Activated CD4-positive, alpha-beta T cell treated with anti-CD3 and anti-CD28 coated beads, Interleukin-2, amount 50 U/mL, for 1 hour (primary cell): Measurements from ENCODE around the gene CACNA1D.

Source experiments
- DNase-seq: peaks from one replicate; pipeline ENCODE4 v3.0.0-alpha.2; 2020

CACNA1D gene

GRCh38 chr3:53495520-53496391, 1.3 kb downstream of the CACNA1D start:
- no peak for DNase-seq

GRCh38 chr3:53496392-53496670, 1.9 kb downstream of the CACNA1D start:
- no peak for DNase-seq

GRCh38 chr3:53496984-53497383, 2.6 kb downstream of the CACNA1D start:
- DNase-seq: no peak

- DNase-seq: no peak
Observed at GRCh38 chr3:53498806-53499641, 4.6 kb downstream of the CACNA1D start.

GRCh38 chr3:53500165-53500777, 5.9 kb downstream of the CACNA1D start:
- no peak for DNase-seq

DNA sequence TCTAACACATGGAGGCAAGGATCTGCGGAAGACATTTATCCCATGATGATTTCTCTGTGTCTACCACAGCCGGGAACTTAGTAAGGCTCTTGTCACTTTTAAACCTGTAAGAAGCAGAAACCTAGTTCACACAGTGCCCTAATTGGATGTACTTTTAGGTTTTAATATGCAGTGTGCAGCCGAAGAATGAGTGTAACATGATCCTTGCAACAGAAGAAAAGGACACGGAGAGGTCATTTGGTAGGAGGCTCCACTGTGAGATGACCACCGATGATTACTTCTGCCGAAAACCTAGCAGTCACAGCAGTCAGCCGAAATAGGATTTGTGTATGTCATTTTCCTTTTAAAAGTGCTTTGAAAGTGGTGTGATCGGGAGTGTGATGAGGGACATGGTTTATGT, 6.8 kb downstream of the CACNA1D start:
- no peak for DNase-seq

- no peak for DNase-seq
Observed at GRCh38 chr3:53502737-53503136, 8.3 kb downstream of the CACNA1D start.

GRCh38 chr3:53503195-53503594, 8.8 kb downstream of the CACNA1D start:
- no peak for DNase-seq

- DNase-seq: no peak
Observed at GRCh38 chr3:53506110-53506762, 11.8 kb downstream of the CACNA1D start.

GRCh38 chr3:53506763-53507145, 12.3 kb downstream of the CACNA1D start:
- DNase-seq: no peak

DNA sequence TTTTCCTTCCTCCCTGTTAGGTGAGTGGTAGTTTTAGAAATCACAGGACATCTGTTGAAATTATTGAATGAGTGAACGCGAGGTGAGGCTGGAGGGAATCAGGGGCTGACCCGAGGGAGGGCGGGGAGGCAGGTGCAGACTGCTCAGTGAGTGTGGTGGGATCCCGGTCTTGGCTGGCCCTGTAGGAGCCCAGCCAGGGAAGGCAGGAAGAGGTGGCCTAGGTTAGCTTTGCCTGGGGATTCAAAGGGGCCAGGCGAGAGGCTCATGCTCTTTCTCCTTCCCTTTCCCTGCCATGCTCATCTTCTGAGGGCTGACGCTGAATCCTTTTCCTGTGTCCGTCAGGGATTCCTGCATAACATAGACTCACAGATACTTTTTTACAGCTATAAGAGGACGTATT, 15.1 kb downstream of the CACNA1D start:
- DNase-seq: no peak

- no peak for DNase-seq
Observed at GRCh38 chr3:53510508-53510907, 16.1 kb downstream of the CACNA1D start.

- no peak for DNase-seq
Observed at GRCh38 chr3:53511246-53511645, 16.8 kb downstream of the CACNA1D start.

DNA sequence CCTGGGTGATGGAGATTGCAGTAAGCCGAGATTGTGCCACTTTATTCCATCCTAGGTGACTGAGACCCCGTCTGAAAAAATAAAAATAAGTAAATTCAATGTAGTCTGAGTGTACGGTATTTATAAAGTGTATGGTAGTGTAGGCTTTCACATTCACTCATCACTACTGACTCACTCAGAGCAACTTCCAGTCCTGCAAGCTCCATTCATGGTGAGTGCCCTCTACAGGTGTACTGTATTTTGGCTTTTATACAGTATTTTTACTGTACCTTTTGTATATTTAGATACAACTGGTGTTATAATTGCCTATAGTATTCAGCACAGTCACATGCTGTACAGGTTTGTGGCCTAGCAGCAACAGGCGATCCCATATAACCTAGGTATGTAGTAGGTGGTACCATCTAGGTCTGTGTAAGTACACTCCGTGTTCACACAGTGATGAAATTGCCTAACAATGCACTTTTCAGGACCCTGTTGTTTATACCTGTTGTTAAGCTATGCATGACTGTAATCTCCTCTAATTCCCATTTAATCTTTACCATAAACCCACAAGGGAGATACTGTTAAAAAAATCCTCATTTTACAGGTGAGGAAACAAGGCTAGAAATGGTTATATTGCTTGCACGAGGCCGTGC, 19.3 kb downstream of the CACNA1D start:
- DNase-seq: no peak

GRCh38 chr3:53516339-53516738, 21.9 kb downstream of the CACNA1D start:
- DNase-seq: no peak

GRCh38 chr3:53518495-53518981, 24.1 kb downstream of the CACNA1D start:
- no peak for DNase-seq

- DNase-seq: no peak
Observed at GRCh38 chr3:53519065-53519709, 24.8 kb downstream of the CACNA1D start.

- DNase-seq: no peak
Observed at GRCh38 chr3:53523346-53523745, 28.9 kb downstream of the CACNA1D start.

- no peak for DNase-seq
Observed at GRCh38 chr3:53524566-53524965, 30.2 kb downstream of the CACNA1D start.

DNA sequence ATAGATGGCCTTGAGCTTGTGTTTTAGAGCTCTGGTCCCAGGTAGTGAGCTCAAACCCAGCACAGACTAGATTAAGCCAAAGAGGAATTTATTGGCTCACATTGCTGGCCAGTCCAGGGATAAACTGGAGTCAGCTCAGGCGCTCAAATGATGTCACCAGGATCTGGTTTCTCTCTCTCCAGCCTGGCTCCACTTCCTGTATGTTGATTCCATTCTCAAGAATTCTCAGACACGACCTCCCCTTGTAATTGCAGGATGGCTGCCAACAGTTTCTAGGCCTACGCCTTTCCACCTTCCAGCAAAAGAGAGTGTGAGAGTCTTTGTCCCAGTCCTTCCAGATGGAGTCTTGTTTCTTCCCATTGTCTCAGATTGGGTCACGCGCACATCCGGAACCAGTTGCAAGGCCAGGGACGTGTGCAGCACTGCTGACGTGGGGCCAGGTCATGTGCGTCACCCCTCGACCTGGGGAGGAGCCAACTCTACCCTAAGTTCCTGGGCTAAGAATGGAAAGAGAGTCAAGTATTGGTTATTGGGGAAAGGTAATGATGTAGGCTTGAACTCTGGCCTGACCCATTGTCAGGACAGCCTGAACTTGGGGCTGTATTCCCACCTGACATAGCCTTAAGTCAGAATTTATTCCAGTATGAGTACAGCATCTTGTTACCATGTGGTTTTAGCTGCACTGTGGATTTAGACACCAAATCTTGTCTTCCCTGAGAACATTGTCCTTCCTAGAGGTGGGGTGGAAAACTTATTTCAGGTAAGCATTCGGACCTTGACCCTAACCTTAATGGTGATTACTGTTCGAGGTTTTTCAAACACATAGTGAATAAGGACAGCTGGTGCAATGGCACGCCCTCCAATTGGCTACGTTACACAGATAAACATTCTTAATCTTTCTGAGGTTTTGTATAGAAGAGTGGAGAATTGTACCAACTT, 31.6 kb downstream of the CACNA1D start:
- DNase-seq: no peak

DNA sequence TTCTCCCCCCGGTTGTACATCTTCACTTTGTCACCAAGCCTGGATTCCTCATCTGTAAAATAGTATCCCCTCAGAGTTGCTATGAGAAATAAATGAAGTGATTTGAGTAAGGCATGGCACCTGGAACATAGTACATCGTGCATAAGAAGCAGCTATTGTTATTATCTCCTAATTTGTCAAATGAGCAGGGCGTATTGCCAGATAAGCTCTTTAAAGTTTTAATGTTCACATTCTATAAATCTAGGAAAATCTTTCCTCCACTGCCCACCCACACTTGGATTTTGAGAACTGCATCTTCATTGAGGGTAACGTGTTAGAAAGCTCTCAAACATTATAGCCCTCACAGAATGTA, 32.3 kb downstream of the CACNA1D start:
- DNase-seq: no peak
